Astrocyte (in vitro differentiated cells and primary cell): ENCODE measurements around the gene CXCL11.

Experiments used
- CTCF ChIP-seq: IDR thresholded peaks from 2 replicates; pipeline ENCODE4 v1.5.1; 2011; ENCODE audit warnings: low read depth, mild to moderate bottlenecking, inconsistent platforms, low read length, moderate library complexity; ENCODE audit not compliant: insufficient read depth
- EZH2 ChIP-seq: IDR thresholded peaks from 2 replicates; pipeline ENCODE4 v1.6.1; 2012; ENCODE audit warnings: mild to moderate bottlenecking, low read length, inconsistent platforms; ENCODE audit not compliant: insufficient read depth

- TF ChIP-seq CTCF (no peak), EZH2 (no peak)
Measured at GRCh38 chr4:76003035-76003434, 32.8 kb downstream of the CXCL11 start.
